ENCODE measurements around the gene CDK5.
A peak's percentile ranks its signal among the peaks of the same experiment; 100 is the strongest.
"Not testable (repeated sequence)": the region's sequence is repeated elsewhere in the genome, so short reads cannot be mapped to it uniquely, and the experiment has no call there.

CDK5 gene

DNA sequence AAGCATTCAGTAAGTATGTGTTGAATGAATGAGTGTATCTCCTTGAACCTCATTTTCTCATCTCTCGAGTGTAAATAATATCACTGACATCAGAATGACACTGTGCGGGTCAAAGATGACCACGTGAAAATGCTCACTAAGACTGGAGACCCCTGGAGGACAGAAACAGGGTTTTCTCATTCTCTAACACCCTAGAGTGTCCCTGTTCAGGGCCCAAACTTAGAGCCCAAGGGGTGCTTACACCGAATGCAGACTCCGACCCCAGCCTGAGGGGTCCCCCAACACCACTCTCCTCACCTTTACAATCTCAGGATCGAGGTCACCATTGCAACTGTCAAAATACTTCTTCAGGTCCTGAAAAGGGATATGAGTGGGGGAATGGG, 1.4 kb downstream of the CDK5 start:
- DNase-seq: no peak

DNA sequence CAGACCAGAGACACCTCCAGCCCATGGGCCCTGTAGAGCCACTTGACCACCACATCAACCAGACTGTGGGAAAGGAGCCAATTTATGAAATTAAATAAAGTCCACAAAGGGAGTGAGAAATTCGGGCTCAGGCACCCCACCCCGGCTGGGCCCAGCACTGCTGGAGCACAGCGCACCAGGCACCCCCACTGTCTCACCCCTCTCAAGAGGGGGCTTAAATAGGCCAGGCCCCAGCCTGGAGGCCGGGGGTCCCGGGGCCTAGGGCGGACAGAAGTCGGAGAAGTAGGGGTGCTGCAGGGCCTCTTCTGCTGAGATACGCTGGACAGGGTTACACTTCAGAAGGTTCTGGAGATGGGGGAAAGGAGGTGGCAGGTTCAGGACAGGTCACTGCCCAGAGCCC, 3.9 kb downstream of the CDK5 start:
- no peak for DNase-seq

DNA sequence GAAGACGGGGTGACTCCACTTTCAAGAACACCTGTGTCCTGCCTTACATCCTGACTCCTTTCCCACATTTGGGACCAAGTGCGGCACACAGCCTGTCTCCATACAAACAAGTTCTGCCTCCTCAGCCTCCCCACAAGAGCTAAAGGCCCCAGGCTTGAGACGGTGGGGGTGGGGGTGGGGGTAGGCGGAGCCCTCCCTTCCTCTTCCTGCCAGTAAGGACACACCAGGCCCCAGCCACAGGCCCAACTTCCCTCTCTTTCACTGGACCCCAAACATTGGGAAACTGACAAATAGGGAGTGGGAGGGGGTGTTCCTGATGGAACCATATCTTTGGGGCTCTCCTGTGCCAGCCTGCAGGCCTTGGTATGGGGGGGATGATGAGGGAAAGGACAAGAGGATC, 4.6 kb downstream of the CDK5 start:
- DNase-seq: no peak

DNA sequence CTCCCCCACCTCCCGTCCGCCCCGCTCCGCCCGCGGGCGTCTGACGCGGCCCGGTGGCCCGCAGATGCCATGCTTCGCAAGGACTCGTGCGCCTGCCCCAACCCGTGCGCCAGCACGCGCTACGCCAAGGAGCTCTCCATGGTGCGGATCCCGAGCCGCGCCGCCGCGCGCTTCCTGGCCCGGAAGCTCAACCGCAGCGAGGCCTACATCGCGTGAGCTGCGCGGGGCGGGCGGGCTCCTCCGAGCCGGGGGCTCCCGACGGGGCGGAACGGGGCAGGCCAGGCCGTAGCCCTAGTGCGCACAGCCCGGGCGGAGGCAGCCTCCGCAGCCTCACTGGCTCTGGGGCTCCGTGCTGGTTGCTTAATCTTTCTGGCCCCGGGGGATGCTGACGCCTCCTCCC, 6.6 kb downstream of the CDK5 start:
- DNase-seq: peak; percentile 17 to 55 (median 28)

DNA sequence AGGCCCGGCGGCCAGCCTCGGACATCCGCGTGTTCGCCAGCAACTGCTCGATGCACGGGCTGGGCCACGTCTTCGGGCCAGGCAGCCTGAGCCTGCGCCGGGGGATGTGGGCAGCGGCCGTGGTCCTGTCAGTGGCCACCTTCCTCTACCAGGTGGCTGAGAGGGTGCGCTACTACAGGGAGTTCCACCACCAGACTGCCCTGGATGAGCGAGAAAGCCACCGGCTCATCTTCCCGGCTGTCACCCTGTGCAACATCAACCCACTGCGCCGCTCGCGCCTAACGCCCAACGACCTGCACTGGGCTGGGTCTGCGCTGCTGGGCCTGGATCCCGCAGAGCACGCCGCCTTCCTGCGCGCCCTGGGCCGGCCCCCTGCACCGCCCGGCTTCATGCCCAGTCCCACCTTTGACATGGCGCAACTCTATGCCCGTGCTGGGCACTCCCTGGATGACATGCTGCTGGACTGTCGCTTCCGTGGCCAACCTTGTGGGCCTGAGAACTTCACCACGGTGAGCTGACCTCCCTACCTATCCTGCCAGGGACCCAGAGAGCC, 8.7 kb downstream of the CDK5 start:
- DNase-seq: no peak

GRCh38 chr7:151047976-151048815, 9.5 kb downstream of the CDK5 start, which contains the start of gene ASIC3:
TSS of gene ASIC3 (plus strand) at chr7:151048531. CDS start at chr7:151048886, 355 bp downstream.
- no peak for DNase-seq

DNA sequence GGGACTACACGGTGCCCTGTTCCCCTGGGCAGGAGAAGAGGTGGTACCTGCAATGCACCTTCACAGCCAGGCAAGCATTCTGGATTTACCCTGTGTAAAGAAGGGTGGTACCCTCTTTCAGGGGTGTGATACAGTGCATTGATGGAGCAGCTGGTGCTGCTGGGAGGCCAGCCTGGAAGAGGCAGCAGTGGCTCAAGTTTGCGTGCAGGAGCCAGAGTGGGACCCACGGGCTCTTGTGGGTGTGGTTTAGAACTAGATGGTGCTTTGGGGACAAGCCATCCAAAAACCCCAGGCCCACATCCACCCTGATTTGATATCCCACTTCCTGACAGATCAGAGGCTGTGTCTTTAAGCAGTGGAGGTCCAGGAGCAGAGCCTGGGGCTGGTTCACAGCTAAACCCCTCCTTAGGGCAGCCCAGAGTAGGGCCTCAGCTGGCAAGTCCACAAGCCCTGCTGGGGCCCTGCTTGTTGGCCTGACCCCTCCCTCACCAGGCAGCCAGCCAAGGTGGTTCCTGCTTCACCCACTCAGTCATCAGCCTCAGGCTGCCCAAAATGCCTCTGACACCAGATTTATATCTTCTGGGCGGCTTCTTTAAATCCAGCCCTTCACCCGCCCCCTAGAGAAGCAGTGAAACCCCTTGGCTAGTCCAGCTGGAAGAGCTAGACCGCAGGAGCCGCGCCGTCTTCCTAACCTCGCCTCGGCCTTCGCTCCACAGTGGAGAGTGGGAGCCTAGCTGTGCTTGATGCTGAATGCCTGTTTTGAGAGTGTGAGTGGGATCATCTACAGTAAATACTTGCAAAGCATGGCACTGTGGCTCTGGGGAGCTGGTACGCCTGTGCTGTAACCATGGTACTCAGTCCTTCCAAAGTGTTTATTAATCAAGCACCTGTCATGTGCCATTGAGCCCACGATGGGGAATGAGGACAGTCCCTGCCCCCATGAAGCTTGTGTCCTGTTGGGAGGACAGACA, 10.8 kb downstream of the CDK5 start:
- DNase-seq: no peak

DNA sequence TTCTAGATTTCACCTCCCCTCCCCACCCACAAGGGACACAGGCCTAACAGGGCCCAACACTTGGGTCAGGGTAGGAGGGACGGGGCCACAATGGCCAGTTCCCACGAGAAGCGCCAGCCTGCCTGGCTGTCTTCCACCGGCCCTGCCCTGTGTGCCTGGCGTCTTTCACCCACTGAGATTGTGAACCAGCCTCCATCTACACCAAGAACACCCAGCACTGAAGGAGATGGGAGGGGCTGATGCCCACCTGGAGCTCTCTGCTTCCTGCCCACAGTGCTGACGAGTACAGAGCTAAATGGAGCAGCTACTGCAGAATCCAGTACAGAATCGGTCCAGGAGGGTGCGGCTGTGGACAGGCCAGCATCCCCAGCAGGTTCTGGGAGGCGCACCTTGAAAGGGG, 11.7 kb downstream of the CDK5 start:
- DNase-seq: no peak

DNA sequence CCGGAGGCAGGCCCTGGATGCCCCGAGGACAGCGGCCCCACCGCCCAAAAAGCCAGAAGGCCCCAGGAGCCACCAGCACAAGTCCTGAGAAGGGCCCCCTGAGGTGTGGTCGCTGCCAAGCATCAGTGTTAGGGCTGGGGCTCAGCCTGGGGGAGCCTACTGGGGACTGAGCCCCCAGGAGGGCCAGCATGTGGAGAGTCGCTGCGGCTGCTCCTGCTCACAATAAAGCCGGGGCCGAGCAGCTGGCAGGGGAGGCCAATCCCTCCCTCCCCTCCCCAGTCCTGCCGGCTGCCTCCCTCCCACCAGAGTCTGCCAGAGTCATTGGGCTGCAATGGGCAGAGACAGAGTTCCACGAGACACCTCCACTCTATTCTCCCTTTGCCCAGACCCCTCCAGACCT, 12.4 kb downstream of the CDK5 start:
- no peak for DNase-seq

DNA sequence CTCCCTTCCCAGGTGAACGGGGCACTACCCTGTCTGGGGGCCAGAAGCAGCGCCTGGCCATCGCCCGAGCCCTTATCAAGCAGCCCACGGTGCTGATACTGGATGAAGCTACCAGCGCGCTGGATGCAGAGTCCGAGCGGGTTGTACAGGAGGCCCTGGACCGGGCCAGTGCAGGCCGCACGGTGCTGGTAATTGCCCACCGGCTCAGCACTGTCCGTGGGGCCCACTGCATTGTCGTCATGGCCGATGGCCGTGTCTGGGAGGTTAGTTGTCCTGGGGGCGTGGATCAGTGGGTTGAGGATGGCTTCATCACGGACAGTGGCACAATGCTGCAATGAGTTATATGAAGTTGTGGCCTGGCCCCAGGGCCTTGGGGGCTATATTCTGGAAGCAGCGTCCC, 13.7 kb downstream of the CDK5 start:
- no peak for DNase-seq

GRCh38 chr7:151043449-151043848, 14.2 kb downstream of the CDK5 start:
- not testable (repeated sequence) for DNase-seq

- DNase-seq: no peak
These were observed 16.9 kb downstream of the CDK5 start for GRCh38 chr7:151040616-151041375.

GRCh38 chr7:151039850-151040548, 17.7 kb downstream of the CDK5 start:
- no peak for DNase-seq

- DNase-seq: peak in 2 of 4 experiments; percentile 11 to 17
These were observed 18.5 kb downstream of the CDK5 start for GRCh38 chr7:151038951-151039849.

DNA sequence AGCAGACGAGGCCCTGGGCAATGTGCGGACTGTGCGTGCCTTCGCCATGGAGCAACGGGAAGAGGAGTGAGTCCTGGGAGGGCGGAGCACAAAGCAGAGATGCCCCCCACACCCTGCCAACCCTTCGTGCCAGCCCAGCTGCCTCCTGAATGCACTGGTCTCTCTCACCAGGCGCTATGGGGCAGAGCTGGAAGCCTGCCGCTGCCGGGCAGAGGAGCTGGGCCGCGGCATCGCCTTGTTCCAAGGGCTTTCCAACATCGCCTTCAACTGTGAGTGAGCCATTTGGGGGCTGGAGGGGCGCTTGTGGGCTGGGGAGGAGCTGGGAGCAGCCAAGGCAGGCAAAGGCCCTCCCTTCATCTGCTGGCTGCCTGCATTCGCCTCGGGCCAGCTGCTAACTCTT, 21.8 kb downstream of the CDK5 start:
- no peak for DNase-seq

GRCh38 chr7:151035026-151035717, 22.5 kb downstream of the CDK5 start:
- DNase-seq: no peak

DNA sequence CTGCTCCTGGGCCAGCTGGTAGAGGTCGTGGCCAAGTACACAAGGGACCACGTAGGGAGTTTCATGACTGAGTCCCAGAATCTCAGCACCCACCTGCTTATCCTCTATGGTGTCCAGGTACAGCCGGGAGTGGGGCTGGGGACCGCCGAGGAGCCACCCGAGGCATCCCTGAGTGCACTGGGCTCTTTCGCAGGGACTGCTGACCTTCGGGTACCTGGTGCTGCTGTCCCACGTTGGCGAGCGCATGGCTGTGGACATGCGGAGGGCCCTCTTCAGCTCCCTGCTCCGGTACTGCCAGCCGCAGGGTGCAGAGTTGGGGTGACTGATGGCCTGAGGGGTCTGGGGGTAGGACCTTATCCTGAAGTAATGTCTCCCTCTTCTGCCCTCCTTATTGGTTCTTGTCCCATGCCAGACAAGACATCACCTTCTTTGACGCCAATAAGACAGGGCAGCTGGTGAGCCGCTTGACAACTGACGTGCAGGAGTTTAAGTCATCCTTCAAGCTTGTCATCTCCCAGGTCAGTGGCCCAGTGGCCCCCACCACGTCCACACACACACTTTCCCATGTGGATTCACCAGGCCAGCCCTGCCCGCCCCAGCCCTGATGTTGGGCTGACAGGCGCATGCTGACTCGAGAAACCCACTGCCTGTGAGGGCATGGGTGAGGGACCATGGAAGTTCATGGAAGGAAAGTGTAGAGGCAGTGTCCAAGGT, 23.2 kb downstream of the CDK5 start:
- no peak for DNase-seq

GRCh38 chr7:151033864-151034249, 23.8 kb downstream of the CDK5 start:
- DNase-seq: no peak
